Neural cell (in vitro differentiated cells): Measurements from ENCODE around the gene RXFP4. TPM values are rescaled to one million over a fixed set of nuclear protein-coding genes. Genes with fewer than 3 reads are reported as not detected.

Experiments
- H2AFZ ChIP-seq: fragments of 200-600, 300-800 bp; sonication (generic), shearing (Covaris generic); 2 replicates; pipeline ENCODE4 v1.6.0; 2014; ENCODE audit warnings: low read depth, mild to moderate bottlenecking, antibody characterized with exemption, low read length, moderate library complexity
- H3F3A ChIP-seq: fragments of 200-600 bp; shearing (Covaris generic); 2 replicates; pipeline ENCODE4 v1.6.1; 2016; ENCODE audit warnings: mild to moderate bottlenecking, moderate library complexity, mixed read lengths, antibody characterized with exemption, low read length; ENCODE audit not compliant: insufficient read depth, poor library complexity, severe bottlenecking
- H3K27ac ChIP-seq: fragments of 200-600, 300-800 bp; sonication (generic), shearing (Covaris generic); 2 replicates; pipeline ENCODE4 v1.5.1; 2014; ENCODE audit warnings: mild to moderate bottlenecking, low read length, moderate library complexity
- H3K27me3 ChIP-seq: fragments of 300-800, 200-600 bp; sonication (generic), shearing (Covaris generic); 2 replicates; pipeline ENCODE4 v1.6.0; 2014; ENCODE audit warnings: mild to moderate bottlenecking, low read depth, low read length, moderate library complexity; ENCODE audit not compliant: insufficient read depth
- H3K36me3 ChIP-seq: fragments of 300-800, 200-600 bp; sonication (generic), shearing (Covaris generic); 2 replicates; pipeline ENCODE4 v1.5.1; 2014; ENCODE audit warnings: mild to moderate bottlenecking, antibody characterized with exemption, low read length, moderate library complexity; ENCODE audit not compliant: insufficient read depth
- H3K4me2 ChIP-seq: fragments of 300-800, 200-600 bp; sonication (generic), shearing (Covaris generic); 2 replicates; pipeline ENCODE4 v1.6.0; 2014; ENCODE audit warnings: mild to moderate bottlenecking, low read length
- H3K4me3 ChIP-seq: fragments of 300-800, 200-600 bp; sonication (generic), shearing (Covaris generic); 2 replicates; pipeline ENCODE4 v1.5.1; 2014; ENCODE audit warnings: mild to moderate bottlenecking, low read length, moderate library complexity
- H3K79me2 ChIP-seq: fragments of 200-600 bp; shearing (Covaris generic); replicated peaks from 2 replicates; pipeline ENCODE4 v1.6.0; 2014; ENCODE audit warnings: mild to moderate bottlenecking, low read length, moderate library complexity; ENCODE audit not compliant: insufficient read depth
- H3K9ac ChIP-seq: fragments of 300-800, 200-600 bp; sonication (generic), shearing (Covaris generic); 2 replicates; pipeline ENCODE4 v1.6.1; 2016; ENCODE audit warnings: mild to moderate bottlenecking, low read length, mixed read lengths
- H3K9me2 ChIP-seq: fragments of 200-600 bp; shearing (Covaris generic); 2 replicates; pipeline ENCODE4 v1.6.1; 2016; ENCODE audit warnings: mild to moderate bottlenecking, low read length, mixed read lengths; ENCODE audit not compliant: insufficient read depth
- H3K9me3 ChIP-seq: fragments of 200-600, 300-800 bp; sonication (generic), shearing (Covaris generic); 2 replicates; pipeline ENCODE4 v1.6.1; 2016; ENCODE audit warnings: mild to moderate bottlenecking, mixed run types, low read length, moderate library complexity, mixed read lengths
- H4K20me1 ChIP-seq: fragments of 200-600 bp; shearing (Covaris generic); 2 replicates; pipeline ENCODE4 v1.6.1; 2016; ENCODE audit warnings: mild to moderate bottlenecking, mixed run types; ENCODE audit not compliant: insufficient read depth
- CTCF ChIP-seq: fragments of 450-650 bp; IDR thresholded peaks from 2 replicates; pipeline ENCODE4 v1.5.1; 2014; ENCODE audit warnings: antibody characterized with exemption, mild to moderate bottlenecking, moderate library complexity; ENCODE audit not compliant: poor library complexity, severe bottlenecking
- EP300 ChIP-seq: fragments of 450-650 bp; conservative IDR thresholded peaks from 2 replicates; pipeline ENCODE4 v1.6.1; 2014; ENCODE audit warnings: antibody characterized with exemption, mild to moderate bottlenecking, moderate library complexity; ENCODE audit not compliant: poor library complexity, severe bottlenecking
- EZH2 ChIP-seq: fragments of 200-600, 300-800 bp; shearing (Covaris generic), sonication (generic); IDR thresholded peaks from 2 replicates; pipeline ENCODE4 v1.6.1; 2014; ENCODE audit warnings: antibody characterized with exemption, low read length, borderline replicate concordance, mild to moderate bottlenecking; ENCODE audit not compliant: insufficient read depth, poor library complexity, severe bottlenecking
- MXI1 ChIP-seq: fragments of 450-650 bp; conservative IDR thresholded peaks from 2 replicates; pipeline ENCODE4 v1.6.1; 2014; ENCODE audit warnings: antibody characterized with exemption, mild to moderate bottlenecking; ENCODE audit not compliant: poor library complexity, severe bottlenecking
- POLR2AphosphoS5 ChIP-seq: IDR thresholded peaks from 2 replicates; pipeline ENCODE4 v1.6.1; 2012
- RAD21 ChIP-seq: fragments of 450-650 bp; conservative IDR thresholded peaks from 2 replicates; pipeline ENCODE4 v1.6.1; 2014; ENCODE audit warnings: antibody characterized with exemption, mild to moderate bottlenecking, moderate library complexity
- REST ChIP-seq: IDR thresholded peaks from 2 replicates; pipeline ENCODE4 v1.6.1; 2012; ENCODE audit warnings: borderline replicate concordance
- SMC3 ChIP-seq: fragments of 450-650 bp; conservative IDR thresholded peaks from 2 replicates; pipeline ENCODE4 v1.6.1; 2014; ENCODE audit warnings: antibody characterized with exemption, mild to moderate bottlenecking, moderate library complexity; ENCODE audit not compliant: poor library complexity
- TAF1 ChIP-seq: IDR thresholded peaks from 2 replicates; pipeline ENCODE4 v1.6.1; 2012; ENCODE audit warnings: low read depth
- polyA plus RNA-seq: library from polyadenylated mRNA; depleted of rRNA; stranded (reverse); fragments of >200 nt; gene quantifications from 2 replicates; pipeline ENCODE4 v1.2.3, GENCODE V29; 2014

The RXFP4 gene
- polyA plus RNA-seq, 1 donor from 2014 or later: not detected

DNA sequence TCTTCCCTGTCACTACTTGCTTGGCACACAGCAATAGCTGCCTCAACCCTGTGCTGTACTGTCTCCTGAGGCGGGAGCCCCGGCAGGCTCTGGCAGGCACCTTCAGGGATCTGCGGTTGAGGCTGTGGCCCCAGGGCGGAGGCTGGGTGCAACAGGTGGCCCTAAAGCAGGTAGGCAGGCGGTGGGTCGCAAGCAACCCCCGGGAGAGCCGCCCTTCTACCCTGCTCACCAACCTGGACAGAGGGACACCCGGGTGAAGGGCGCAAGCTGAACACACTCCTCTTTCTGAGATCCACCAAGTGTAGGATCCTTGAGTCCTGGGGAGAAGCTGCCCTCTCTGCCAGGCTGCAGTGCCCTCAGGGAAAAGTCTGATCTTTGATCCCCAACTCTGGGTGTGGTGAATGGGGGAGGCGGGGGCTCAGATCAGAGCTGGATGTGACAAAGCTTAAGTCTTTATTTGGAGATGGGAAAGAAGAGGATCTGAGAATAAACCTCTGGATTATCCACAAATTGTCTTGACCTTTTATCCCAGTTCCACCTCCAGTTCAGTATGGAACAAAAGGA lies 1.2 kb downstream of the RXFP4 start:
- Histone ChIP-seq H4K20me1 (no peaks in the 10 kb centered on the region), H2AFZ (no peak overlapping the region), H3K79me2 (no peaks in the 10 kb centered on the region), H3K9ac (no peak overlapping the region), H3F3A (no peaks in the 10 kb centered on the region), H3K4me3 (no peak overlapping the region), H3K27ac (no peak overlapping the region), H3K27me3 (no peaks in the 10 kb centered on the region), H3K9me2 (no peaks in the 10 kb centered on the region), H3K36me3 (no peaks in the 10 kb centered on the region), H3K4me2 (no peak overlapping the region), H3K9me3 (no peaks in the 10 kb centered on the region)
- no peak for TF ChIP-seq EZH2
- TF ChIP-seq RAD21: no peak
- no peak for TF ChIP-seq EP300
- TF ChIP-seq REST: no peak
- TF ChIP-seq POLR2AphosphoS5: no peak
- no peak for TF ChIP-seq CTCF
- no peak for TF ChIP-seq SMC3
- TF ChIP-seq TAF1: no peak
- no peak for TF ChIP-seq MXI1

GRCh38 chr1:155944444-155944799 lies 3.0 kb downstream of the RXFP4 start:
- Histone ChIP-seq H3K9ac (no peak overlapping the region), H3K27ac (no peak overlapping the region)
- TF ChIP-seq EP300 (no peak), EZH2 (no peak), MXI1 (no peak), SMC3 (no peak), CTCF (no peak), TAF1 (no peak), POLR2AphosphoS5 (no peak), REST (no peak), RAD21 (no peak)

More at GRCh38 chr1:155944444-155944799, 3.0 kb downstream of the RXFP4 start:
- H3K4me3 ChIP-seq: no peak overlapping the region
- no peaks in the 10 kb centered on the region for H3F3A ChIP-seq
- H3K9me3 ChIP-seq: no peaks in the 10 kb centered on the region
- H3K36me3 ChIP-seq: no peaks in the 10 kb centered on the region
- H4K20me1 ChIP-seq: no peaks in the 10 kb centered on the region
- H3K27me3 ChIP-seq: no peaks in the 10 kb centered on the region
- no peak overlapping the region for H2AFZ ChIP-seq
- H3K79me2 ChIP-seq: no peaks in the 10 kb centered on the region
- no peaks in the 10 kb centered on the region for H3K9me2 ChIP-seq
- no peak overlapping the region for H3K4me2 ChIP-seq
